ENCODE measurements around the gene SCFD2.

GRCh38 chr4:52894443-52894842 lies 471.4 kb downstream of the SCFD2 start:
- TF ChIP-seq CTCF (IDR thresholded peaks at IDR 0.05; ENCODE audit: insufficient read depth, low read depth, low read length) (no peak), EZH2 (IDR thresholded peaks at IDR 0.05; ENCODE audit: insufficient read depth, low read length) (no peak)

Data from astrocyte (in vitro differentiated cells and primary cell).